ENCODE measurements around the gene GPNMB. TPM values are rescaled to one million over a fixed set of nuclear protein-coding genes. Genes with fewer than 3 reads are reported as not detected.

GPNMB gene
- total and polyA plus RNA-seq, 10 of the 15 experiments (the other 5 are each of a cell fraction or from before 2014, with no cell fraction given) = 5.9 to 22.3 (median 10.0) TPM

GRCh38 chr7:23294549-23295400 is 48.2 kb downstream of the GPNMB start (continued):
- no peak for TF ChIP-seq PAX5 (IDR thresholded peaks at IDR 0.05; ENCODE audit: borderline replicate concordance, low read depth, low read length)
- TF ChIP-seq ESRRA (IDR thresholded peaks at IDR 0.05; ENCODE audit: low read length) = no peak
- no peak for TF ChIP-seq ZNF687 (IDR thresholded peaks at IDR 0.05)
- no peak for TF ChIP-seq IKZF2 (IDR thresholded peaks at IDR 0.05)

- Histone ChIP-seq H3K27me3 (replicated peaks in 1 of 2; ENCODE audit: control insufficient read depth in 2 of 2, insufficient read depth in 2 of 2, low read length in 1 of 2) (no peaks in the 10 kb centered on the region), H2AFZ (ENCODE audit: control insufficient read depth, low read depth, low read length) (no peak overlapping the region), H3K9me3 (replicated peaks; ENCODE audit: control insufficient read depth, insufficient read depth, low read length) (no peaks in the 10 kb centered on the region; the same call in 2 of the 3 replicates), H4K20me1 (ENCODE audit: control insufficient read depth, insufficient read depth) (no peaks in the 10 kb centered on the region), H3K27ac (ENCODE audit: control insufficient read depth, insufficient read depth) (no peak overlapping the region), H3K9ac (ENCODE audit: control insufficient read depth, insufficient read depth, low read length) (no peak overlapping the region), H3K4me2 (ENCODE audit: control insufficient read depth, insufficient read depth) (no peak overlapping the region), H3K36me3 (ENCODE audit: control insufficient read depth in 2 of 2, insufficient read depth in 2 of 2, low read length in 1 of 2) (no peaks in the 10 kb centered on the region), H3K4me1 (ENCODE audit: control insufficient read depth, insufficient read depth, low read length) (peaks cover 2% of the 10 kb centered on the region; the same call in 1 of the 2 replicates), H3K79me2 (ENCODE audit: control insufficient read depth, insufficient read depth, low read length) (peaks cover 14% of the 10 kb centered on the region), H3K4me3 (no peak overlapping the region)
- SMC1A ChIA-PET (ENCODE audit: uncharacterized antibody, unreplicated experiment) = interaction anchor here (1.8 kb wide), 1 partner anchor 19 kb away, joined by 6 read pairs; no protein-coding TSS in a partner anchor
- BruUV-seq (replicated peaks) = no TSS peak
- RAD21 ChIA-PET (ENCODE audit: unreplicated experiment) = interaction anchor here (1.1 kb wide), 1 partner anchor 13 kb away, joined by 5 read pairs; no protein-coding TSS in a partner anchor
- no peak for DNase-seq (ENCODE audit: low read depth, low spot score)
- POLR2A ChIA-PET = no interaction called here
- intact Hi-C loops (cut with micrococcal nuclease; ENCODE audit: unreplicated experiment) (no loop called here), in situ Hi-C loops (cut with MboI) (no loop called here)
- no peak for ATAC-seq
- FAIRE-seq = no peak
- CTCF ChIA-PET = interaction anchor here (0.6 to 1.9 kb wide), 7 partner anchors 11 to 62 kb away, joined by 3 to 10 read pairs (median 5); no protein-coding TSS in a partner anchor
- TF ChIP-seq SIX5 (IDR thresholded peaks at IDR 0.05; ENCODE audit: low read depth, low read length, severe bottlenecking) = no peak
- TF ChIP-seq MLLT1 (IDR thresholded peaks at IDR 0.05) = no peak
- TF ChIP-seq KLF5 (IDR thresholded peaks at IDR 0.05; ENCODE audit: partially characterized antibody) = no peak
- TF ChIP-seq ATF2 (IDR thresholded peaks at IDR 0.05; ENCODE audit: low read length) = no peak
- no peak for TF ChIP-seq SMAD5 (IDR thresholded peaks at IDR 0.05; ENCODE audit: low read depth)
- TF ChIP-seq RB1 (IDR thresholded peaks at IDR 0.05; ENCODE audit: borderline replicate concordance) = no peak
- TF ChIP-seq SMAD1 (IDR thresholded peaks at IDR 0.05; ENCODE audit: low read depth, partially characterized antibody) = no peak
- no peak for TF ChIP-seq ZNF207 (IDR thresholded peaks at IDR 0.05; ENCODE audit: borderline replicate concordance)
- TF ChIP-seq ZBED1 (IDR thresholded peaks at IDR 0.05; ENCODE audit: borderline replicate concordance) = no peak
- TF ChIP-seq RAD51 (IDR thresholded peaks at IDR 0.05) = no peak
- TF ChIP-seq SRF (IDR thresholded peaks at IDR 0.05; ENCODE audit: low read depth in 2 of 2, low read length in 2 of 2) = no peak
- no peak for TF ChIP-seq EGR1 (IDR thresholded peaks at IDR 0.05; ENCODE audit: borderline replicate concordance in 1 of 2, low read depth in 2 of 2, low read length in 2 of 2)
Observed at GRCh38 chr7:23295401-23295697, 48.8 kb downstream of the GPNMB start.

All from GM12878 (cell line).